Peyer's patch (tissue), 4 donors: ENCODE measurements around the gene BHLHE40. TPM values are rescaled to one million over a fixed set of nuclear protein-coding genes. Genes with fewer than 3 reads are reported as not detected.

ENCODE experiments used
- DNase-seq, 3 donors: peaks; one replicate each; pipeline ENCODE4 v3.0.0-alpha.2; 2017 to 2019
- H3K27ac ChIP-seq, 4 donors: fragments of 200-600 bp; sonication (generic); one replicate each; pipeline ENCODE4 v1.5.1; 2016 to 2019
- H3K27me3 ChIP-seq, 2 donors: fragments of 200-600 bp; sonication (generic); one replicate each; pipeline ENCODE4 v1.5.1; 2019
- H3K36me3 ChIP-seq, 3 donors: fragments of 200-600 bp; sonication (generic); one replicate each; pipeline ENCODE4 v1.5.1; 2016 to 2019
- H3K4me1 ChIP-seq, 4 donors: fragments of 200-600 bp; sonication (generic); one replicate each; pipeline ENCODE4 v1.5.1; 2016 to 2019
- H3K4me3 ChIP-seq, 4 donors: fragments of 200-600 bp; sonication (generic); 1 replicate in 3 of 4; 2 replicates in 1 of 4; pipeline ENCODE4 v1.5.1; 2016 to 2019; ENCODE audit warnings: mild to moderate bottlenecking in 1 of 4
- H3K9me3 ChIP-seq, 4 donors: fragments of 200-600 bp; sonication (generic); one replicate each; pipeline ENCODE4 v1.5.1; 2016 to 2019; ENCODE audit warnings: mild to moderate bottlenecking in 1 of 4
- CTCF ChIP-seq, 6 experiments: fragments of 450-650 bp in 4 of 6; fragments of 200-600 bp in 2 of 6; sonication (generic) in 1 of 6; IDR thresholded peaks; one replicate each; pipeline ENCODE4 v1.5.1; 2017 to 2019; ENCODE audit warnings: antibody characterized with exemption in 6 of 6, mild to moderate bottlenecking in 3 of 6, moderate library complexity in 1 of 6
- POLR2A ChIP-seq, 2 donors: fragments of 450-650 bp; IDR thresholded peaks; one replicate each; pipeline ENCODE4 v1.5.1; 2017; ENCODE audit warnings: antibody characterized with exemption in 2 of 2, mild to moderate bottlenecking in 2 of 2, moderate library complexity in 2 of 2
- total RNA-seq, 4 donors: library from RNA; depleted of rRNA; stranded (reverse); fragments of >200 nt; gene quantifications; one replicate each; pipeline ENCODE4 v1.1.0, GENCODE V29; 2016

Gene BHLHE40
- total RNA-seq, 4 donors from 2014 or later: 20.3 to 78.4 (median 44.3) TPM

GRCh38 chr3:5021116-5022092 lies 42.2 kb downstream of the BHLHE40 start:
- no peak for DNase-seq
- Histone ChIP-seq H3K4me3 (no peak overlapping the region), H3K4me1 (peaks cover 4 to 31% (median 8%) of the 10 kb centered on the region in 4 donors), H3K9me3 (no peaks in the 10 kb centered on the region), H3K27me3 (no peaks in the 10 kb centered on the region), H3K27ac (no peak overlapping the region), H3K36me3 (no peaks in the 10 kb centered on the region)
- TF ChIP-seq CTCF (IDR thresholded peaks at IDR 0.05): no peak
- no peak for TF ChIP-seq POLR2A (IDR thresholded peaks at IDR 0.05)

DNA sequence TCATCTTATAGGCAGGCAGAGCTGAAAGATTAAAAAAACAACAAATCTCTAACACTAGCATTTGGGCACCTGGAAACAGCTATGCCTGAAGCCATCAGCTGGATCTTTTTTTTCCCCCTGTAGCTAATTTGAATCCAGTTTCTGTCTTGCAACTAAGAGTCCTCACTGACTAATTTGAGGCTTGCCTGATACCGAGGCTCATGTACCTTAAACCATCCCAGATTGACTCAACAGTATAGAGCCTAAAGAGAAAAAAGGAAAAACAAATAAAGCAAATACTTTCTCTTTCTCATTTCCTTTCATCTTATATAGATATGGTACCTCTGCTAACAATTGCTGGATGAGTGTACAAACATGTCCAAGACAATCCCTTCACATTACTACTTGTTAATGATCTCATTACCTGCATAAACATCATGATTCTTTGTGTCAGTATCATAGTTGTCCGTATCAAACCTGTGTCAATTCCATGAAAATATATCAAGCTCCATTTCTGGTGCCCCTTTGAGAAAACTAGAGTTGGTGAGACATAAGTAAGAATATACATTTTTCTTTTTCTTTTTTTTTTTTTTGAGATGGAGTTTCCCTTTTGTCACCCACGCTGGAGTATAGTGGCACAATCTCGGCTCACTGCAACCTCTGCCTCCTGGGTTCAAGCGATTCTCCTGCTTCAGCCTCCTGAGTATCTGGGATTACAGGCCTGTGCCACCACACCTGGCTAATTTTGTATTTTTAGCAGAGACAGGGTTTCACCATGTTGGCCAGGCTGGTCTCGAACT lies 43.1 kb downstream of the BHLHE40 start:
- Histone ChIP-seq H3K27me3 (no peaks in the 10 kb centered on the region), H3K9me3 (no peaks in the 10 kb centered on the region), H3K36me3 (no peaks in the 10 kb centered on the region), H3K4me1 (peaks cover 0 to 28% (median 5%) of the 10 kb centered on the region in 4 donors), H3K4me3 (no peak overlapping the region), H3K27ac (no peak overlapping the region)
- no peak for TF ChIP-seq POLR2A (IDR thresholded peaks at IDR 0.05)
- TF ChIP-seq CTCF (IDR thresholded peaks at IDR 0.05): no peak
- DNase-seq: no peak

GRCh38 chr3:5022966-5023776 lies 43.9 kb downstream of the BHLHE40 start:
- Histone ChIP-seq H3K27ac (peak overlapping the region in 1 of 4 donors; percentile 14), H3K36me3 (no peaks in the 10 kb centered on the region), H3K4me1 (peaks cover 0 to 20% (median 3%) of the 10 kb centered on the region in 4 donors), H3K27me3 (no peaks in the 10 kb centered on the region), H3K4me3 (no peak overlapping the region), H3K9me3 (no peaks in the 10 kb centered on the region)
- TF ChIP-seq CTCF (IDR thresholded peaks at IDR 0.05) (no peak), POLR2A (IDR thresholded peaks at IDR 0.05) (no peak)
- DNase-seq: no peak

DNA sequence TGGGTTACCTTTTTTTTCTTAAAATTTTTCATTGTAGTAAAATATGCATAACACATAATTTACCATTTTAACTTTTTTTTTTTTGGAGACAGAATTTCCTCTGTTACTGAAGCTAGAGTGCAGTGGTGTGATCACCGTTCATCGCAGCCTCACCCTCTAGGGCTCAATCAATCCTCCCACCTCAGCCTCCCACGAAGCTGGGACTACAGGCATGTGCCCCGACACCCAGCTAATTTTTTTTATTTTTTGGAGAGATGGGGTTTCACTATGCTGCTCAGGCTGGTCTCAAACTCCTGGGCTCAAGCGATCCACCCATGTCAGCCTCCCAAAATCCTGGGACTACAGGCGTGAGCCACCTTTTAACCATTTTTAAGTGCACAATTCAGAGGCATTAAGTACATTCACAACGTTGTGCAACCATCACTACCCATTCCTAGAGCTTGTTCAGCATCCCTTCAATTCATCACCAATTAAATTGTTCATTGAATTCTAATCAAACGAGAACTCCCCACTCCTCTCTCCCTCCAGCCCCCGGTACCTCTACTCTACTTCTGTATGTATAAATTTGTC lies 44.6 kb downstream of the BHLHE40 start:
- Histone ChIP-seq H3K27ac (no peak overlapping the region), H3K36me3 (no peaks in the 10 kb centered on the region), H3K27me3 (no peaks in the 10 kb centered on the region), H3K9me3 (no peaks in the 10 kb centered on the region), H3K4me3 (no peak overlapping the region), H3K4me1 (peaks cover 0 to 13% (median 3%) of the 10 kb centered on the region in 4 donors)
- DNase-seq: no peak
- no peak for TF ChIP-seq CTCF (IDR thresholded peaks at IDR 0.05)
- no peak for TF ChIP-seq POLR2A (IDR thresholded peaks at IDR 0.05)

GRCh38 chr3:5026046-5026362 lies 46.8 kb downstream of the BHLHE40 start:
- H3K4me3 ChIP-seq: peak overlapping the region; percentile 37 to 61 (median 54)
- no peaks in the 10 kb centered on the region for H3K27me3 ChIP-seq

More at GRCh38 chr3:5026046-5026362, 46.8 kb downstream of the BHLHE40 start:
- no peak for DNase-seq
- peak overlapping the region; percentile 44 to 80 (median 74) for H3K27ac ChIP-seq
- H3K4me1 ChIP-seq: peaks cover 0 to 7% (median 3%) of the 10 kb centered on the region in 4 donors
- no peaks in the 10 kb centered on the region for H3K9me3 ChIP-seq
- TF ChIP-seq CTCF (IDR thresholded peaks at IDR 0.05) (no peak), POLR2A (IDR thresholded peaks at IDR 0.05) (no peak)
- H3K36me3 ChIP-seq: no peaks in the 10 kb centered on the region
